Activated CD4-positive, CD25-positive, alpha-beta regulatory T cell treated with anti-CD3 and anti-CD28 coated beads, Interleukin-2, amount 50 U/mL, for 16 hours (primary cell): ENCODE results near the gene CXorf49.
"Not testable (repeated sequence)": the region's sequence is repeated elsewhere in the genome, so short reads cannot be mapped to it uniquely, and the experiment has no call there.

Source experiments
- DNase-seq: peaks from one replicate; pipeline ENCODE4 v3.0.0-alpha.2; 2020; ENCODE audit warnings: low read depth, low spot score

CXorf49 gene

DNA sequence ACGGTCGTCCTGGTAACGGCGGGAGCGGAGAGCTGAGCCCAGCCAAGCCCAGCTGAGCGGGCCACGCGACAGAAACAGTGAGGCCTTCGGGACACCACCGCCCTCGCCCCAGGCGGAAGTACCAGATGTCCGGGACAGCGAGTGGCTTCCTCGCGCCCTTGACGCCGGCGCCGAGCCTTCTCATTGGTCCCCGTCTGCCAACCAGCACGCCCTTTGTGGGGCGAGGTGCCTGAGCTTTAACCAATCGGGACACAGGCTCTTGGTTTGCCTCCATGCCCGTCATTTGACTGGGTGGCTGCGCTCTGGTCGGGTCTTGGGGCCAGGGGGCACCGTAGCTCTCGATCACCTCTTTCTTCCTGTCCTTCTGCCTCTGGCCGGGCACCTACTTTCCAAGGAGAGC lies at the start of gene CXorf49:
CXorf49 (minus strand) TSS at position 101 of the 400 bp plus-strand sequence. CDS start 134 bp downstream, outside the sequence.
- not testable (repeated sequence) for DNase-seq

DNA sequence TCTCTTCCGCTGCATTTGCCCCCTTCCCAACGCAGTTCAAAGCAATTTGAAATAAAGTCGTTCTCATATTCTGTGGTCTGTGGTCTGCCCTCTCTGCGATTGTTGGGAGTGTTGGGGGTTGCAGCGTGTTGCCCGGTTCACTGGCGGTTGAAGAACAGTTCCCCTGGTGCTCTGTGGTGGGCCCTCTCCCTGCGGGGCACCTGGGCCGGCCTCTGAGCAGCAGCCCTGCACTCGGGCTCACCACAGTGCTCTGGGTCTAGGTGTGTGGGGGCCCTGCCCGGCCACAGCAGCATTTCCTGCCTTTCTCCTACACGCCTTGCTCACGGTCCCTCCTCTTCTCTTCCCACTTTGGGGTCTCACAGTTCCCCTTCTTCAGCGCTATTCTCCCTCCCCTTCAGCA lies 49.0 kb upstream of the CXorf49 start:
- DNase-seq: not testable (repeated sequence)

DNA sequence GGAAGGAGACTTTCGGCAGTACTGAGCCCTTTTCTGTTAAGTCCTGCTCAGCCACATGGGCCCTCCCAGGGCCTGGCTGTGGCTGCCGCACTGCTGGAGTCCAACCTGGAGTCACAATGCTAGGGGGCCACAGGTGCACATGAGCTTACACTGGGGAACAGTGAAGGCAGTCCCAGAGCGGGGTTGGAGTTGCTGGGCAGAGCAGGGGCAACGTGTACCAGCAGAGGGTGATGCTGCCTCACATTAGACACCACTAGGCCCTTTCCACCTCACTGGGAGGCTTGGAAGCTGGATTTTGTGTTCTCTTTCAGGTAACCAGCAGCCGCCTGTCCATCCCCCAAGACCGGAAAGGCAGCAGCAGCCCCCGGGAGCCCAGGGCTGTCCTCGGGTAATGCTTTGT lies 47.5 kb upstream of the CXorf49 start:
- DNase-seq: not testable (repeated sequence)

- DNase-seq: not testable (repeated sequence)
These were observed 46.7 kb upstream of the CXorf49 start for GRCh38 chrX:71764832-71765231.

DNA sequence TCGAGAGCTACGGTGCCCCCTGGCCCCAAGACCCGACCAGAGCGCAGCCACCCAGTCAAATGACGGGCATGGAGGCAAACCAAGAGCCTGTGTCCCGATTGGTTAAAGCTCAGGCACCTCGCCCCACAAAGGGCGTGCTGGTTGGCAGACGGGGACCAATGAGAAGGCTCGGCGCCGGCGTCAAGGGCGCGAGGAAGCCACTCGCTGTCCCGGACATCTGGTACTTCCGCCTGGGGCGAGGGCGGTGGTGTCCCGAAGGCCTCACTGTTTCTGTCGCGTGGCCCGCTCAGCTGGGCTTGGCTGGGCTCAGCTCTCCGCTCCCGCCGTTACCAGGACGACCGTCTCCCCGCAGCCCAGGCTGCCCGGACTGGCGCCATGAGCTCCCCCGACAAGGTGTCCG lies 45.0 kb upstream of the CXorf49 start, which contains the start of gene CXorf49B:
CXorf49B (plus strand) TSS at position 301 of the 400 bp plus-strand sequence; CDS start at position 376, 75 bp downstream.
- DNase-seq: not testable (repeated sequence)

GRCh38 chrX:71760688-71761281 lies 42.7 kb upstream of the CXorf49 start:
- DNase-seq: not testable (repeated sequence)

- DNase-seq: not testable (repeated sequence)
These were observed 2.3 kb upstream of the CXorf49 start for GRCh38 chrX:71720289-71720886.

GRCh38 chrX:71719195-71719594 lies 1.1 kb upstream of the CXorf49 start:
- not testable (repeated sequence) for DNase-seq

DNA sequence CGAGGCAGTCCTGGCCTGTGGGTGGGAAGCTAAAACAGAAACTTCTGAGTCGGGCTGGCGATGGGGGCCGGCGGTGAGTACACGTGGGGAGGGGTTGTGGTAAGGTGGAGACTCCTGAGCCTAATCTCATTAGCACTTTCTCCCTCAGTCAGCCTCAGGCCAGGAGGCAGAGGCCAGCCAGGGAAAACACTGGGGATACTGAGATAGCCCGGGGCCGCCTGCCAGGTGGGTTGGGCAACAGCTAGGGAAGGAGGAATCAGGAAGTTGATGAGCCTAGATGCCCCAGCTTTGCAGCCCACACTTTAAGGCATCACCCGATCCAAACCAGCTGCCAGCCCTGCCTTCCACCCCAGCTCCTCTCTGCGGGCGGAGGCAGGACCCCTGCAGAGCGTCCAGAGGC lies 1.8 kb downstream of the CXorf49 start:
- DNase-seq: not testable (repeated sequence)

DNA sequence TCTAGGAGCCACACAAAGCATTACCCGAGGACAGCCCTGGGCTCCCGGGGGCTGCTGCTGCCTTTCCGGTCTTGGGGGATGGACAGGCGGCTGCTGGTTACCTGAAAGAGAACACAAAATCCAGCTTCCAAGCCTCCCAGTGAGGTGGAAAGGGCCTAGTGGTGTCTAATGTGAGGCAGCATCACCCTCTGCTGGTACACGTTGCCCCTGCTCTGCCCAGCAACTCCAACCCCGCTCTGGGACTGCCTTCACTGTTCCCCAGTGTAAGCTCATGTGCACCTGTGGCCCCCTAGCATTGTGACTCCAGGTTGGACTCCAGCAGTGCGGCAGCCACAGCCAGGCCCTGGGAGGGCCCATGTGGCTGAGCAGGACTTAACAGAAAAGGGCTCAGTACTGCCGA lies 2.5 kb downstream of the CXorf49 start:
- not testable (repeated sequence) for DNase-seq

DNA sequence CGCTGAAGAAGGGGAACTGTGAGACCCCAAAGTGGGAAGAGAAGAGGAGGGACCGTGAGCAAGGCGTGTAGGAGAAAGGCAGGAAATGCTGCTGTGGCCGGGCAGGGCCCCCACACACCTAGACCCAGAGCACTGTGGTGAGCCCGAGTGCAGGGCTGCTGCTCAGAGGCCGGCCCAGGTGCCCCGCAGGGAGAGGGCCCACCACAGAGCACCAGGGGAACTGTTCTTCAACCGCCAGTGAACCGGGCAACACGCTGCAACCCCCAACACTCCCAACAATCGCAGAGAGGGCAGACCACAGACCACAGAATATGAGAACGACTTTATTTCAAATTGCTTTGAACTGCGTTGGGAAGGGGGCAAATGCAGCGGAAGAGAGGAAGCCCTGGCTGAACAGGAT lies 4.0 kb downstream of the CXorf49 start:
- DNase-seq: not testable (repeated sequence)

DNA sequence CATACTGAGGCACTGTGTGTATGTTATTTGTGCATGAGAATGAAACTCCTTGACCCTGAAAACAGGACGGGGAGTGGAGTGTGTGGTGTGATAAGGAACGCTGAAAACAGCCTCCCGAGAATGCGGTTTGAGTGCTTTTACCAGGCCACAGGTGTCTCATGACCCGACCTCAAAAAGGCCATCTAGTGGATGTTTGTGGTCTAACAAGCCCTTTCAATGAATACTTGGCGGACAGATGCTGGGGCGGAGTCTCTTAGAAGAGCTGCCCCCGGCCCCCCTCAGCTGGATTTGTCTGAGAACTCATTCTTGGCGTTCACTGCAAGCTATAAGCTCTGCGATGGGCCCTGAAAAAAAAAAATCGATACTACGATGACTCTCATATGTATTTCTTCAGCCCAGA lies 15.2 kb downstream of the CXorf49 start:
- not testable (repeated sequence) for DNase-seq

DNA sequence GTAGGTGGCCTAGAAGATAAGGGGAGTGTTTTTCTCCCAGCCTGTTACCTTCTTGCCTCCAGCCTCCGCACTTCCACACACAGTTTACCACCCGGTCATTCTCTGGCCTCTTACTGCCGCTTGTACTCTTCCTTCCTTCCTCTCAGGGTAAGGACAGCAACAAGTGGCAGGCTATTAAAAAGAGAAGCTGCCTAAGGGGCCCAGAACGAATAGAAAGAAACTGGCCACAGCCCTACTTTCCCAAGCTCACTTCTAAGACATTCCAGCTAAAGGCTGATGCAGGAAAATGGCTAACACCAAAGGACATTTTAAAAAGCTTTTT lies 19.1 kb downstream of the CXorf49 start:
- not testable (repeated sequence) for DNase-seq

GRCh38 chrX:71698299-71699022 lies 19.6 kb downstream of the CXorf49 start:
- not testable (repeated sequence) for DNase-seq

- DNase-seq: not testable (repeated sequence)
These were observed 20.4 kb downstream of the CXorf49 start for GRCh38 chrX:71697466-71698298.

- DNase-seq: not testable (repeated sequence)
These were observed 21.2 kb downstream of the CXorf49 start for GRCh38 chrX:71696641-71697465.

DNA sequence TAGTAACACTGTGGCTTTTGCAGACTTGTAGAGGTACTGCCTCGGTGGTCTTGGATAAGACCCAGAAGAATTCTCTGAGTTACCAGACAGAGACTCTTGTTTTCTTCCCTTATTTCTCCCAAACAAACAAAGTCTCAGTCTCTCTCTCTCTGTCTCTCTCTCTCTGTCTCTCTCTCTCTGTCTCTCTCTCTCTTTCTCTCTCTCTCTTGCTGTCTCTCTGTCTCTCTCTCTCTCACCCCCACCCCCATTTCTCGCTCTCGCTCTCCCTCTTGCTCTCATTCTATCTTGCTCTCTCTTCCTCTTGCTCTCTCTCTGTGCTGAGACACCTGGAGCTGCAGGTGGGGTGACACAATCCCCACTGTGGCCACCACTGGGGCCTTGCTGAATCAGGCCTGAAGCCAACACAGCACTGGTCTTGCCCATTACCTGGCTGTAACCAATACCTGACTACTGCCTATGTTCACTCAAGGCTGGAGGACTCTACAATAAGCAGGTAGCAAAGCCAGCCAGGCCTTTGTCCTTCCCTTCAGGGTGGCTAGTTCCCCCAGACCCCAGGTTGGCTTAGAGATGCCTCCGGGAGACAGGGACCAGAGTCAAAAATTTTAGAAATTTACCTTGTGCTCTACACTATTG lies 38.4 kb downstream of the CXorf49 start:
- DNase-seq: no peak

DNA sequence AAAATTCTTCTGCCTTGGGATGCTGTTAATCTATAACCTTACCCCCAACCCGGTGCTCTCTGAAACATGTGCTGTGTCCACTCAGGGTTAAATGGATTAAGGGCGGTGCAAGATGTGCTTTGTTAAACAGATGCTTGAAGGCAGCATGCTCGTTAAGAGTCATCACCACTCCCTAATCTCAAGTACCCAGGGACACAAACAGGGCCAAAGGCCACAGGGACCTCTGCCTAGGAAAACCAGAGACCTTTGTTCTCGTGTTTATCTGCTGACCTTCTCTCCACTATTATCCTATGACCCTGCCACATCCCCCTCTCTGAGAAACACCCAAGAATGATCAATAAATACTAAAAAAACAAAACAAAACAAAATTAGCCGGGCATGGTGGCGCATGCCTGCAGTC lies 40.9 kb downstream of the CXorf49 start:
- not testable (repeated sequence) for DNase-seq

DNA sequence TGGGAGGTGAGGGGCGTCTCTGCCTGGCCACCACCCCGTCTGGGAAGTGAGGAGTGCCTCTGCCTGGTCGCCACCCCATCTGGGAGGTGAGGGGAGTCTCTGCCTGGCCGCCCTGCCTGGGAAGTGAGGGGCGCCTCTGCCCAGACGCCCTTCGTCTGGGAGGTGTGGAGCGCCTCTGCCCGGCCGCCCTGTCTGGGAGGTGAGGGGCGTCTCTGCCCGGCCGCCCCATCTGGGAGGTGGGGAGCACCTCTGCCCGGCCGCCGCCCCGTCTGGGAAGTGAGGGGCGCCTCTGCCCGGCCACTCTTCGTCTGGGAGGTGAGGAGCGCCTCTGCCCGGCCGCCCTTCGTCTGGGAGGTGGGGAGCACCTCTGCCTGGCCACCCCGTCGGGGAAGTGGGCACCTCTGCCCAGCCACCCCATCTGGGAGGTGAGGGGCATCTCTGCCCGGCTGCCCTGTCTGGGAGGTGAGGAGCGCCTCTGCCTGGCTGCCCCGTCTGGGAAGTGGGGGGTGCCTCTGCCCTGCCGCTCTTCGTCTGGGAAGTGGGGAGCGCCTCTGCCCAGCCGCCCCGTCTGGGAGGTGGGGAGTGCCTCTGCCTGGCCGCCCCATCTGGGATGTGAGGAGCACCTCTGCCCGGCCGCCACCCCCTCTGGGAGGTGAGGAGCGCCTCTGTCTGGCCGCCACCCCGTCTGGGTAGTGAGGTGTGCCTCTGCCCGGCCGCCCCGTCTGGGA lies 41.9 kb downstream of the CXorf49 start:
- DNase-seq: not testable (repeated sequence)

- not testable (repeated sequence) for DNase-seq
These were observed 42.4 kb downstream of the CXorf49 start for GRCh38 chrX:71675636-71676035.
